Measurements from ENCODE around the gene PRKN.

The PRKN gene

DNA sequence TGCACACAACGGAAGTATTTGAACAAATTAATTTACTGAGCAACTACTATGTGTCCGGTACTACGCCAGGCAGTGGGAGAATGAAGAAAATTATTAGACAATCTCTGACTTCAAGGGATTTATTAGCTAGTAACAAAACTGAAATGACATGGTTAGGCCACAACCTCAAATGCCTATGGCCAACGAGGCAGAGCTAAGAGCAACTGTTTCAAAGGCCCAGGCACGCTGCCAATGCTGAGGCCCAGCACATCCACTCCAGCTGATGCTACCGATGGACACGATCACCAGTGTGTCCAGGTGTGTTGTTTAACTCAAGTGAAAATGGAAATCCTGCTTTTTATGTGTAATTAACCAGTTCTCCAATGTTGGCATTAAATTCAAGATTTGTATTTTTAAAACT is 420.9 kb downstream of the PRKN start:
- in situ Hi-C loops (cut with MboI; ENCODE audit: low sequenced_read_pairs, unreplicated experiment) = no loop called here
- TF ChIP-seq, protein P1, sequence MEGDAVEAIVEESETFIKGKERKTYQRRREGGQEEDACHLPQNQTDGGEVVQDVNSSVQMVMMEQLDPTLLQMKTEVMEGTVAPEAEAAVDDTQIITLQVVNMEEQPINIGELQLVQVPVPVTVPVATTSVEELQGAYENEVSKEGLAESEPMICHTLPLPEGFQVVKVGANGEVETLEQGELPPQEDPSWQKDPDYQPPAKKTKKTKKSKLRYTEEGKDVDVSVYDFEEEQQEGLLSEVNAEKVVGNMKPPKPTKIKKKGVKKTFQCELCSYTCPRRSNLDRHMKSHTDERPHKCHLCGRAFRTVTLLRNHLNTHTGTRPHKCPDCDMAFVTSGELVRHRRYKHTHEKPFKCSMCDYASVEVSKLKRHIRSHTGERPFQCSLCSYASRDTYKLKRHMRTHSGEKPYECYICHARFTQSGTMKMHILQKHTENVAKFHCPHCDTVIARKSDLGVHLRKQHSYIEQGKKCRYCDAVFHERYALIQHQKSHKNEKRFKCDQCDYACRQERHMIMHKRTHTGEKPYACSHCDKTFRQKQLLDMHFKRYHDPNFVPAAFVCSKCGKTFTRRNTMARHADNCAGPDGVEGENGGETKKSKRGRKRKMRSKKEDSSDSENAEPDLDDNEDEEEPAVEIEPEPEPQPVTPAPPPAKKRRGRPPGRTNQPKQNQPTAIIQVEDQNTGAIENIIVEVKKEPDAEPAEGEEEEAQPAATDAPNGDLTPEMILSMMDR (IDR thresholded peaks at IDR 0.05; ENCODE audit: borderline replicate concordance, control extremely low read depth, extremely low read depth, insufficient read depth, missing control alignments) = no peak
- DNase-seq (ENCODE audit: low spot score) = no peak

- in situ Hi-C loops (cut with MboI; ENCODE audit: low sequenced_read_pairs, unreplicated experiment) = no loop called here
- DNase-seq (ENCODE audit: low spot score) = no peak
Measured at GRCh38 chr6:162301128-162301527, 426.4 kb downstream of the PRKN start.

DNA sequence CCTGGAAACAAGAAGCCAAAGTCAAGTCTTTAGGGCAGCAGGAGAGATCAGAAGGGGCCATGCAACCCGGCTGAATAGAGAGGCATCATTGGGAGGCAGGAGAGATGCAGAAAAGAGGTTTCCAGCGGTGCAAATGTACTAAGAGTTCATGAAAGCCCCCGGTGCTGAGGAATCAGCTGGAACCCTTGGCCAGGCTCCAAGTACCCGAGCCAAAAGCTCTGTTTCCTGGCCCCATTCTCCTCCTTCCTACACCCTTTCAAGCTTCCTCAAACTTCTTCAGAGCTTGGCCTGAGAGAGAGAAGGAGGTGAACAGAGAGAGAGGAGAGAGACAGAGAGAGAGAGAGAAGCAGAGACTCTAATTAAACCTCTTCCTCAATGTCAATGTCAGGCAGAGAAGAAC is 433.5 kb downstream of the PRKN start:
- TF ChIP-seq, protein P1 (IDR thresholded peaks at IDR 0.05; ENCODE audit: borderline replicate concordance, control extremely low read depth, extremely low read depth, insufficient read depth, missing control alignments) = no peak
- DNase-seq (ENCODE audit: low spot score) = no peak
- in situ Hi-C loops (cut with MboI; ENCODE audit: low sequenced_read_pairs, unreplicated experiment) = no loop called here

More at GRCh38 chr6:162301128-162301527, 426.4 kb downstream of the PRKN start:
- TF ChIP-seq, protein P1 (IDR thresholded peaks at IDR 0.05; ENCODE audit: borderline replicate concordance, control extremely low read depth, extremely low read depth, insufficient read depth, missing control alignments) = no peak

DNA sequence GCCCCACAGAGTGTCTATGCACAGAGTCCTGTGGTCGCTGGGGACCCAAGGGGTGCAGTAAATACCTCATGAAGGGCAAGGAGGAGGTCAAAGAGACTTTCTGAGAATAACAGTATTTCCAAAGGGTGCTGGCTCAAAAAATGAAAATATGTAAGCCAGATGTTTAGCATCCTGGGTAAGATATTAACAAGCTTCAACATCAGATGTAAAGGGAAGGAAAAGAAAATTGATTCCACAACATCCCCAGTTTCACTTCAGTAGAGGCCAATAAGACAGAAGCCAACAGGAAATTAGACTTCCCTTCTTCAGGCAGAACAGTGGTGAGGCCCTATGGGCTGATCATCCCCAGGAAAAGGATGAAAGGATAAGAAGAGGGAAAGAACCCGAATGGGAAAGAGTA is 434.7 kb downstream of the PRKN start:
- TF ChIP-seq, protein P1 (IDR thresholded peaks at IDR 0.05; ENCODE audit: borderline replicate concordance, control extremely low read depth, extremely low read depth, insufficient read depth, missing control alignments) = no peak
- no peak for DNase-seq (ENCODE audit: low spot score)
- in situ Hi-C loops (cut with MboI; ENCODE audit: low sequenced_read_pairs, unreplicated experiment) = no loop called here

GRCh38 chr6:162290846-162291465 is 436.6 kb downstream of the PRKN start:
- no peak for DNase-seq (ENCODE audit: low spot score)
- TF ChIP-seq, protein P1 (IDR thresholded peaks at IDR 0.05; ENCODE audit: borderline replicate concordance, control extremely low read depth, extremely low read depth, insufficient read depth, missing control alignments) = no peak
- in situ Hi-C loops (cut with MboI; ENCODE audit: low sequenced_read_pairs, unreplicated experiment) = no loop called here

- no peak for DNase-seq (ENCODE audit: low spot score)
- TF ChIP-seq, protein P1 (IDR thresholded peaks at IDR 0.05; ENCODE audit: borderline replicate concordance, control extremely low read depth, extremely low read depth, insufficient read depth, missing control alignments) = no peak
- in situ Hi-C loops (cut with MboI; ENCODE audit: low sequenced_read_pairs, unreplicated experiment) = no loop called here
Measured at GRCh38 chr6:162289972-162290371, 437.6 kb downstream of the PRKN start.

Data from GM13976 (cell line).